Smooth muscle cell (in vitro differentiated cells): ENCODE results near the gene FOXL1. TPM values are rescaled to one million over a fixed set of nuclear protein-coding genes. Genes with fewer than 3 reads are reported as not detected.

Source experiments
- DNase-seq: peaks from one replicate; lab custom pipeline; 2025; ENCODE audit not compliant: unreplicated experiment; lab: John Stamatoyannopoulos, UW
- H2AFZ ChIP-seq: fragments of 200-600 bp; sonication (generic); 2 replicates; pipeline ENCODE4 v1.6.0; 2016; ENCODE audit warnings: antibody characterized with exemption, low read depth, mild to moderate bottlenecking
- H3F3A ChIP-seq: fragments of 200-600 bp; sonication (generic); 2 replicates; pipeline ENCODE4 v1.6.0; 2017; ENCODE audit warnings: antibody characterized with exemption, low read depth
- H3K27ac ChIP-seq: fragments of 200-600 bp; sonication (generic); 2 replicates; pipeline ENCODE4 v1.5.1; 2016; ENCODE audit warnings: low read depth, mild to moderate bottlenecking
- H3K27me3 ChIP-seq: fragments of 200-600 bp; sonication (generic); 2 replicates; pipeline ENCODE4 v1.6.1; 2016; ENCODE audit warnings: low read depth, mild to moderate bottlenecking
- H3K36me3 ChIP-seq: fragments of 200-600 bp; sonication (generic); 2 replicates; pipeline ENCODE4 v1.5.1; 2016; ENCODE audit warnings: low read depth
- H3K4me1 ChIP-seq: fragments of 200-600 bp; sonication (generic); 2 replicates; pipeline ENCODE4 v1.5.1; 2016; ENCODE audit warnings: low read depth
- H3K4me2 ChIP-seq: fragments of 200-600 bp; sonication (generic); 2 replicates; pipeline ENCODE4 v1.6.0; 2016; ENCODE audit warnings: mild to moderate bottlenecking
- H3K4me3 ChIP-seq: fragments of 200-600 bp; sonication (generic); 2 replicates; pipeline ENCODE4 v1.5.1; 2016; ENCODE audit warnings: mild to moderate bottlenecking
- H3K79me2 ChIP-seq: fragments of 200-600 bp; sonication (generic); 2 replicates; pipeline ENCODE4 v1.6.0; 2016; ENCODE audit warnings: low read depth, mild to moderate bottlenecking
- H3K9ac ChIP-seq: fragments of 200-600 bp; sonication (generic); 2 replicates; pipeline ENCODE4 v1.6.0; 2016; ENCODE audit warnings: low read depth
- H3K9me3 ChIP-seq: fragments of 200-600 bp; sonication (generic); replicated peaks from 2 replicates; pipeline ENCODE4 v1.5.1; 2016; ENCODE audit warnings: low read depth
- H4K20me1 ChIP-seq: fragments of 200-600 bp; sonication (generic); 2 replicates; pipeline ENCODE4 v1.6.0; 2016; ENCODE audit warnings: low read depth
- WGBS: methylation state at CpG from one replicate; pipeline ENCODE4 v1.1.7; 2016; ENCODE audit warnings: low lambda C conversion rate; 5-methylcytosine and 5-hydroxymethylcytosine counted together
- polyA plus RNA-seq: library from polyadenylated mRNA; unstranded; fragments of >200 nt; fragmentation: Nextera tagmentation; extraction: Ambion mirVana; gene quantifications from 2 replicates; pipeline ENCODE4 v1.2.1, GENCODE V29; 2016
- total RNA-seq: library from RNA; depleted of rRNA; stranded (reverse); fragments of >200 nt; gene quantifications from 2 replicates; pipeline ENCODE4 v1.2.3, GENCODE V29; 2014
- TF ChIP-seq, protein P1 (sequence below): fragments of 200-600 bp; sonication (generic); IDR thresholded peaks from 2 replicates; pipeline ENCODE4 v1.5.1; 2017; ENCODE audit warnings: borderline replicate concordance, mild to moderate bottlenecking, antibody characterized with exemption; ENCODE audit not compliant: insufficient read depth, poor library complexity, severe bottlenecking

Gene FOXL1
- total and polyA plus RNA-seq, 2 experiments from 2014 or later = 4.6 to 5.4 TPM

DNA sequence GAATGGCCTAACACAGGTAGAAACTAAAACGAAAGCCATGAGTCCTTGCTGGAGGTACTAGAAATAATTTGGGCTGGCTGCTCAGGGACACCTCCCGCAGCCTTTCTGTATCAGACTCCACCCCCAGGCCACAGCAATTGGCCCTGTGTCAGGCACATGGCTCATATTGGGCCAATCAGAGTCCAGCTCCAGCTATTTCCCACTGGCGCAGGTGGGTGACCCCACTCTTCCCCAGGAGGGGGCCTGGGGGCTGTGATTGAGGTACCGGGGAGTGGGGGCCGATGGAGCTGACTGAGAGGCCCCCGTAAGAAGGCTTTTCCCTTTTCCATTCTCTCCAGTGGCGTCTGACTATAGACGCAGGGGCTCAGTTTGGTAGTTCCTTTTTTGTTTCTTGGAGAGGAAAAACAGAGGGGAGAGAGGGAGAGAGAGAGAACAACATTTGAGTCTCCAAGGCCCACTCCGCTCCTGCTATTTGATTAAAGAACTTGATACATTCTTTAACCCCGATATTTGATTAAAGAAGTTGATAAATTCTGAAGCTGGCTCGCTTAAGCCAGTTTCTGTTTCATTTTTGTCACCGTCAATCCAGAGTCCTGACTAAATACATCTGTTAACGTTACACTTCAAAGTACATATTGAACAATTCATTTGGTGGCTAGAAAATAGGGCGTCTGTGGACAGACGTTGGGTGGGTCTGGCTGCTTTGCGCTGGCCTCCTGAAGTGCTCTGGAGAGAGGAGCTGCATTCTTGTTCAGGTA is 26.3 kb downstream of the FOXL1 start:
- Histone ChIP-seq H3K36me3 (no peaks in the 10 kb centered on the region), H2AFZ (no peak overlapping the region), H3K4me3 (no peak overlapping the region), H3K27me3 (no peaks in the 10 kb centered on the region), H3K9me3 (no peaks in the 10 kb centered on the region), H3K79me2 (no peaks in the 10 kb centered on the region), H3F3A (peaks cover 3% of the 10 kb centered on the region), H3K4me2 (no peak overlapping the region), H3K9ac (no peak overlapping the region), H3K4me1 (no peaks in the 10 kb centered on the region), H4K20me1 (no peaks in the 10 kb centered on the region), H3K27ac (no peak overlapping the region)
- no peak for DNase-seq
- TF ChIP-seq, protein P1, sequence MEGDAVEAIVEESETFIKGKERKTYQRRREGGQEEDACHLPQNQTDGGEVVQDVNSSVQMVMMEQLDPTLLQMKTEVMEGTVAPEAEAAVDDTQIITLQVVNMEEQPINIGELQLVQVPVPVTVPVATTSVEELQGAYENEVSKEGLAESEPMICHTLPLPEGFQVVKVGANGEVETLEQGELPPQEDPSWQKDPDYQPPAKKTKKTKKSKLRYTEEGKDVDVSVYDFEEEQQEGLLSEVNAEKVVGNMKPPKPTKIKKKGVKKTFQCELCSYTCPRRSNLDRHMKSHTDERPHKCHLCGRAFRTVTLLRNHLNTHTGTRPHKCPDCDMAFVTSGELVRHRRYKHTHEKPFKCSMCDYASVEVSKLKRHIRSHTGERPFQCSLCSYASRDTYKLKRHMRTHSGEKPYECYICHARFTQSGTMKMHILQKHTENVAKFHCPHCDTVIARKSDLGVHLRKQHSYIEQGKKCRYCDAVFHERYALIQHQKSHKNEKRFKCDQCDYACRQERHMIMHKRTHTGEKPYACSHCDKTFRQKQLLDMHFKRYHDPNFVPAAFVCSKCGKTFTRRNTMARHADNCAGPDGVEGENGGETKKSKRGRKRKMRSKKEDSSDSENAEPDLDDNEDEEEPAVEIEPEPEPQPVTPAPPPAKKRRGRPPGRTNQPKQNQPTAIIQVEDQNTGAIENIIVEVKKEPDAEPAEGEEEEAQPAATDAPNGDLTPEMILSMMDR = no peak
- 94% methylated on average over 16 of the region's 16 CpGs for WGBS

DNA sequence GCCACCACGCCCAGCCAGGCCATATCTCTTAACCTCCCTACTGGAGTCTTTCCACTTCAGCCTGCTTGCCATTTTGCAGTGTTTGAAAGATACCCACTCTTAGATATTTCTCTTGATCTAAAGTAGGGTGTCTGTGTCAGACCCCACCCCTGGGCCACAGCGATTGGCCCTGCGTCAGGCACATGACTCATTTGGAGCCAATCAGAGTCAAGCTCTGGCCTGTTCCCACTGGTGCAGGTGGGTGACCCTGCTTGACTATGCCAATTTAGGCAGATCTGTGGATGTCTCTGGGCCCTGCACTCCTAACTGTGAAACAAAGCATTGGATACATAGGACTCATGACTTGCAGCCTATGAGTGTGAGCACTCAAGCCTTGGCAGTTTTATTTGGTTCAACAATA is 27.6 kb downstream of the FOXL1 start:
- Histone ChIP-seq H3K36me3 (no peaks in the 10 kb centered on the region), H3K4me3 (no peak overlapping the region), H3F3A (peaks cover 3% of the 10 kb centered on the region), H3K4me2 (no peak overlapping the region), H3K79me2 (no peaks in the 10 kb centered on the region), H3K27ac (no peak overlapping the region), H3K27me3 (no peaks in the 10 kb centered on the region), H3K4me1 (no peaks in the 10 kb centered on the region), H3K9ac (no peak overlapping the region), H2AFZ (no peak overlapping the region), H4K20me1 (no peaks in the 10 kb centered on the region), H3K9me3 (no peaks in the 10 kb centered on the region)
- TF ChIP-seq, protein P1 = no peak
- 90% methylated on average over 3 of the region's 3 CpGs for whole genome bisulfite sequencing
- no peak for DNase-seq

DNA sequence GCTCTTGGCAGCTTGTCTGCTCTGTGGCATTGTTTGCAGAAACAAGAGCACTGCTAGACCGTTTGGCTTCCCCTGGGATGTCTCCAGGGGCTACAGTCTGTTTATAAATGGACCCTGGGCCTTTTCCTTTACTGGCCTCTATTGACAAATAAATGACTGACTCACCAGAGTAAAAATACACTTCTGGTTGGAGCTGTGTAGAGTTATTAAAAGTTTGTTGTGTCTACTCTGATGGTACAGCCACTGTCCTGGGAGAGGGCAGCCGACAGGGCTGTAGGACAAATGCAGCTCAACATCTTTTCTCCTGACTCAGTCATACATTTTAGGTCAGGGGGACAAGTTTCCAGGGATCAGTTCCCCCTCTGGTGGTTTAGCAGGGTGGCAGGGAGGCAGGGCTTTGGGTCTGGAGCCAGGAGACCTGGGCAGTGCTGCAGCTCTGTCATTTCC is 30.0 kb downstream of the FOXL1 start:
- H3K4me1 ChIP-seq = no peaks in the 10 kb centered on the region
- H3F3A ChIP-seq = peaks cover 3% of the 10 kb centered on the region
- DNase-seq = no peak
- H2AFZ ChIP-seq = no peak overlapping the region
- no peaks in the 10 kb centered on the region for H4K20me1 ChIP-seq
- no peaks in the 10 kb centered on the region for H3K9me3 ChIP-seq
- no peak overlapping the region for H3K27ac ChIP-seq
- no peaks in the 10 kb centered on the region for H3K27me3 ChIP-seq
- WGBS = 48% methylated on average over 2 of the region's 2 CpGs
- no peak overlapping the region for H3K9ac ChIP-seq
- no peaks in the 10 kb centered on the region for H3K36me3 ChIP-seq
- no peaks in the 10 kb centered on the region for H3K79me2 ChIP-seq
- TF ChIP-seq, protein P1 = no peak
- H3K4me3 ChIP-seq = no peak overlapping the region
- H3K4me2 ChIP-seq = no peak overlapping the region

DNA sequence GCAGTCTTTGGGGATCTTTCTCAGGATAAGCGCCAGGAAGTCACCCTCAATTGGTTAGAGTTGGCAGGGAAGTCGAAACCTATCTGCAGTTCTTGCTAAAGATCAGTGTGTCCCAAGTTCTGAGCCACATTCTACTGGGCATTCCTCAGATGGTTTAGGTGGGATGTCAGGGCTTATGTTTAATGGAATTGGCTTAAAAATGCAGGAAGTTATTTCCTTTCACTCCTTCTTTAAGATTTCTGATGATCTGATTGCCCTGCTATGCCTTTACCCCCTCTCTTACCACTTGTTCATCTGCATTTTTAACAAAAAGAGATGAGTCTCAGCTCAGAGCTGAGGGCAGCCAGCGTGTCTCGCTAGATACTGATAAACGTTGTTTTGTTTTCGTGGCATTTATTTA is 30.8 kb downstream of the FOXL1 start:
- no peaks in the 10 kb centered on the region for H3K4me1 ChIP-seq
- no peaks in the 10 kb centered on the region for H3K36me3 ChIP-seq
- TF ChIP-seq, protein P1 = no peak
- H3K27ac ChIP-seq = peak overlapping the region; percentile 55
- peak overlapping the region; percentile 55 for H3K4me2 ChIP-seq
- WGBS = 31% methylated on average over 6 of the region's 6 CpGs
- no peaks in the 10 kb centered on the region for H3K79me2 ChIP-seq
- H2AFZ ChIP-seq = no peak overlapping the region
- peak overlapping the region; percentile 20 for H3K9ac ChIP-seq
- no peaks in the 10 kb centered on the region for H4K20me1 ChIP-seq
- no peaks in the 10 kb centered on the region for H3K27me3 ChIP-seq
- no peak overlapping the region for H3K4me3 ChIP-seq
- H3F3A ChIP-seq = peaks cover 3% of the 10 kb centered on the region
- H3K9me3 ChIP-seq = no peaks in the 10 kb centered on the region
- no peak for DNase-seq
